Measurements from ENCODE around the gene ECI1.
"Not testable (repeated sequence)": the region's sequence is repeated elsewhere in the genome, so short reads cannot be mapped to it uniquely, and the experiment has no call there.

The ECI1 gene

GRCh38 chr16:2278956-2279800 lies 27.8 kb upstream of the ECI1 start:
- no peak for DNase-seq

GRCh38 chr16:2278272-2278608 lies 26.9 kb upstream of the ECI1 start:
- no peak for DNase-seq

GRCh38 chr16:2277466-2278271 lies 26.3 kb upstream of the ECI1 start:
- DNase-seq: no peak

- DNase-seq: no peak
Measured at GRCh38 chr16:2276368-2277195, 25.2 kb upstream of the ECI1 start.

GRCh38 chr16:2275476-2276367 lies 24.3 kb upstream of the ECI1 start:
- no peak for DNase-seq

GRCh38 chr16:2273931-2274330 lies 22.5 kb upstream of the ECI1 start:
- no peak for DNase-seq

- no peak for DNase-seq
Measured at GRCh38 chr16:2273484-2273883, 22.1 kb upstream of the ECI1 start.

- no peak for DNase-seq
Measured at GRCh38 chr16:2271848-2272461, 20.6 kb upstream of the ECI1 start.

GRCh38 chr16:2270588-2271470 lies 19.4 kb upstream of the ECI1 start:
- no peak for DNase-seq

- DNase-seq: no peak
Measured at GRCh38 chr16:2270070-2270462, 18.7 kb upstream of the ECI1 start.

- DNase-seq: peak; percentile 96
Measured at GRCh38 chr16:2267913-2268666, 16.7 kb upstream of the ECI1 start, which contains the start of gene RNPS1. TSS of gene RNPS1 (minus strand) at chr16:2268126. CDS start at chr16:2264643, 3,483 bp downstream.

GRCh38 chr16:2267505-2267912 lies 16.1 kb upstream of the ECI1 start:
- DNase-seq: not testable (repeated sequence)

- peak; percentile 36 for DNase-seq
Measured at GRCh38 chr16:2266887-2267286, 15.5 kb upstream of the ECI1 start.

- not testable (repeated sequence) for DNase-seq
Measured at GRCh38 chr16:2263026-2263425, 11.6 kb upstream of the ECI1 start.

- no peak for DNase-seq
Measured at GRCh38 chr16:2260250-2260649, 8.9 kb upstream of the ECI1 start.

GRCh38 chr16:2258530-2258929 lies 7.1 kb upstream of the ECI1 start:
- DNase-seq: not testable (repeated sequence)

GRCh38 chr16:2257726-2258125 lies 6.3 kb upstream of the ECI1 start:
- DNase-seq: no peak

GRCh38 chr16:2256531-2257140 lies 5.2 kb upstream of the ECI1 start:
- DNase-seq: no peak

- no peak for DNase-seq
Measured at GRCh38 chr16:2253293-2253692, 1.9 kb upstream of the ECI1 start.

Data from activated naive CD4-positive, alpha-beta T cell treated with Interleukin-2 at 50 U/mL for 16 hours (primary cell).